SU-DHL-6 (cell line): Measurements from ENCODE around the gene NFE2L3.

ENCODE experiments used
- EZH2phosphoT487 ChIP-seq: fragments of 200-600 bp; sonication (generic), shearing (Covaris generic); conservative IDR thresholded peaks from 2 replicates; pipeline ENCODE4 v1.6.1; 2018; ENCODE audit warnings: mild to moderate bottlenecking, antibody characterized with exemption, low read length, moderate library complexity, mixed read lengths
- TF ChIP-seq, protein P1 (sequence below): fragments of 200-600 bp; sonication (generic); IDR thresholded peaks from one replicate; pipeline ENCODE4 v1.5.1; 2017; ENCODE audit warnings: antibody characterized with exemption, mild to moderate bottlenecking, low read length, moderate library complexity; ENCODE audit not compliant: insufficient read depth, poor library complexity, severe bottlenecking

DNA sequence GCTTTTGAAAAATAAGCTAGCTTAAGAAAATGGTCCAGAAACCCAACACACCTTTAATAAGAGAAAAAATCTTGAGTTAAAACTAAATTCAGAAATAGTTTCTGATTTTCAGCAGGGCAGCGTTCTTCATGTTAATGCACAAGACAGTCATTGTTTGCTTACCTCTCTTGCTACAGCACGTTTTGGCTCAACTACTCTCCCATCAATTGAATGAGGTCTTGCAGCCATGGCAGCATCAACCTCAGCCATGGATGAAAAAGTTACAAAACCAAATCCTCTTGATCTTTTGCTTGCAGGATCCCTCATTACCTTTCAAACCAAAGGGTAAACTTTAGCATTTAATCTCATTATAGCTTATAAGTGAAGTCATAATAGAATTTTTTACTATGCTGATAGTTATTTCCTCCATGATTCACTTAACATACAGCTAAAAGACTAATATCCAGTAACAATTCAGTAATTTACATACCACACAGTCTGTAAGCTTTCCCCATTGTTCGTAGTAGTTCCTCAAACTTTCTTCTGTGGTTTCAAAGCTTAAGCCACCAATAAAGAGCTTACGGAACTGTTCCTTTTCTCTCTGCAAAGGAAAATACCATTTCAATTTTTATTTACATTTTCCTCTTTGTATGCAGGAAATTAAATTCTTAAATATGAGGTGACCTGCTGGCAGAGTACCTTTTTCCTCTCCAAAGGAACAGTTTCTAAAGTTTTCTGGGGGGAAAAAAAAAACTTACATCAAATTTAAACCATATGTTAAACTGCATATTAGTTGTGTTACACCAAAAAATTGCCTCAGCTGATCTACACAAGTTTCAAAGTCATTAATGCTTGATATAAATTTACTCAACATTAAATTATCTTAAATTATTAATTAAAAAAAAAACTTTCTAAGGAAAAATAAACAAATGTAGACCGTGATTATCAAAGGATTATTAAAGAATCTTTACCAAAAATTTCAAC lies 45.4 kb downstream of the NFE2L3 start:
- TF ChIP-seq, protein P1, sequence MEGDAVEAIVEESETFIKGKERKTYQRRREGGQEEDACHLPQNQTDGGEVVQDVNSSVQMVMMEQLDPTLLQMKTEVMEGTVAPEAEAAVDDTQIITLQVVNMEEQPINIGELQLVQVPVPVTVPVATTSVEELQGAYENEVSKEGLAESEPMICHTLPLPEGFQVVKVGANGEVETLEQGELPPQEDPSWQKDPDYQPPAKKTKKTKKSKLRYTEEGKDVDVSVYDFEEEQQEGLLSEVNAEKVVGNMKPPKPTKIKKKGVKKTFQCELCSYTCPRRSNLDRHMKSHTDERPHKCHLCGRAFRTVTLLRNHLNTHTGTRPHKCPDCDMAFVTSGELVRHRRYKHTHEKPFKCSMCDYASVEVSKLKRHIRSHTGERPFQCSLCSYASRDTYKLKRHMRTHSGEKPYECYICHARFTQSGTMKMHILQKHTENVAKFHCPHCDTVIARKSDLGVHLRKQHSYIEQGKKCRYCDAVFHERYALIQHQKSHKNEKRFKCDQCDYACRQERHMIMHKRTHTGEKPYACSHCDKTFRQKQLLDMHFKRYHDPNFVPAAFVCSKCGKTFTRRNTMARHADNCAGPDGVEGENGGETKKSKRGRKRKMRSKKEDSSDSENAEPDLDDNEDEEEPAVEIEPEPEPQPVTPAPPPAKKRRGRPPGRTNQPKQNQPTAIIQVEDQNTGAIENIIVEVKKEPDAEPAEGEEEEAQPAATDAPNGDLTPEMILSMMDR: no peak
- no peak for TF ChIP-seq EZH2phosphoT487
